SK-N-SH treated with all-trans-retinoic acid at 6 μM for 48 hours (cell line): ENCODE measurements around the gene UCK1.
"Not testable (repeated sequence)": the region's sequence is repeated elsewhere in the genome, so short reads cannot be mapped to it uniquely, and the experiment has no call there.

Experiments
- ARNTL ChIP-seq: fragments of 450-650 bp; formaldehyde crosslinking; IDR thresholded peaks from 2 replicates; pipeline ENCODE4 v1.5.0; 2020; ENCODE audit warnings: low read depth, mild to moderate bottlenecking, moderate library complexity, borderline replicate concordance
- CREB5 ChIP-seq: fragments of 250-450 bp; sonication (Bioruptor Pico); IDR thresholded peaks from 2 replicates; pipeline ENCODE4 v1.5.1; 2020; ENCODE audit warnings: low read depth, mild to moderate bottlenecking, moderate library complexity
- CSRNP3 ChIP-seq: fragments of 250-450 bp; sonication (Bioruptor Pico); IDR thresholded peaks from 2 replicates; pipeline ENCODE4 v1.5.1; 2021; ENCODE audit warnings: mild to moderate bottlenecking, moderate library complexity
- ESRRG ChIP-seq: fragments of 250-450 bp; sonication (Bioruptor Pico); IDR thresholded peaks from 2 replicates; pipeline ENCODE4 v1.6.1; 2021; ENCODE audit warnings: mild to moderate bottlenecking
- GLIS3 ChIP-seq: fragments of 250-450 bp; sonication (Bioruptor Pico); IDR thresholded peaks from 2 replicates; pipeline ENCODE4 v1.5.0; 2020; ENCODE audit warnings: mild to moderate bottlenecking, moderate library complexity
- PATZ1 ChIP-seq: fragments of 250-450 bp; sonication (Bioruptor Pico); IDR thresholded peaks from 2 replicates; pipeline ENCODE4 v1.8.0; 2020; ENCODE audit warnings: mild to moderate bottlenecking, moderate library complexity, borderline replicate concordance
- POU6F1 ChIP-seq: fragments of 250-450 bp; sonication (Bioruptor Pico); IDR thresholded peaks from 2 replicates; pipeline ENCODE4 v1.8.0; 2021; ENCODE audit warnings: low read depth, mild to moderate bottlenecking, moderate library complexity, borderline replicate concordance
- PPARA ChIP-seq: fragments of 250-450 bp; sonication (Bioruptor Pico); IDR thresholded peaks from 2 replicates; pipeline ENCODE4 v1.5.0; 2020; ENCODE audit warnings: mild to moderate bottlenecking, borderline replicate concordance
- RARB ChIP-seq: fragments of 250-450 bp; sonication (Bioruptor Pico); IDR thresholded peaks from 2 replicates; pipeline ENCODE4 v1.8.0; 2021; ENCODE audit warnings: mild to moderate bottlenecking, moderate library complexity
- TCF4 ChIP-seq: fragments of 250-450 bp; sonication (Bioruptor Pico); IDR thresholded peaks from 2 replicates; pipeline ENCODE4 v1.8.0; 2021; ENCODE audit warnings: mild to moderate bottlenecking, moderate library complexity, borderline replicate concordance
- TOX ChIP-seq: fragments of 250-450 bp; sonication (Bioruptor Pico); IDR thresholded peaks from 2 replicates; pipeline ENCODE4 v1.8.0; 2021; ENCODE audit warnings: mild to moderate bottlenecking, moderate library complexity, borderline replicate concordance
- ZFP3 ChIP-seq: fragments of 250-450 bp; sonication (Bioruptor Pico); IDR thresholded peaks from 2 replicates; pipeline ENCODE4 v1.5.0; 2020; ENCODE audit warnings: mild to moderate bottlenecking, moderate library complexity
- ZFP30 ChIP-seq: fragments of 450-650 bp; formaldehyde crosslinking; IDR thresholded peaks from 2 replicates; pipeline ENCODE4 v1.5.0; 2022; ENCODE audit warnings: mild to moderate bottlenecking, moderate library complexity
- ZNF8 ChIP-seq: fragments of 450-650 bp; formaldehyde crosslinking; IDR thresholded peaks from 2 replicates; pipeline ENCODE4 v1.5.0; 2020; ENCODE audit warnings: mild to moderate bottlenecking, moderate library complexity

GRCh38 chr9:131515559-131516031, 15.5 kb downstream of the UCK1 start:
- not testable (repeated sequence) for TF ChIP-seq ESRRG; ZFP3 (CRISPR knock-in tag); TCF4 (CRISPR knock-in tag); PATZ1; CREB5; RARB (CRISPR knock-in tag); ZFP30 (CRISPR knock-in tag); ARNTL (CRISPR knock-in tag); POU6F1 (CRISPR knock-in tag); GLIS3 (CRISPR knock-in tag); PPARA; TOX (CRISPR knock-in tag); ZNF8 (CRISPR knock-in tag); CSRNP3 (CRISPR knock-in tag)
